SKM-1 (cell line): Measurements from ENCODE around the gene MCUB.
"Not testable (repeated sequence)": the region's sequence is repeated elsewhere in the genome, so short reads cannot be mapped to it uniquely, and the experiment has no call there.

Source experiments
- DNase-seq: peaks from one replicate; lab custom pipeline; 2025; ENCODE audit not compliant: unreplicated experiment; lab: John Stamatoyannopoulos, UW

The MCUB gene, protein sequence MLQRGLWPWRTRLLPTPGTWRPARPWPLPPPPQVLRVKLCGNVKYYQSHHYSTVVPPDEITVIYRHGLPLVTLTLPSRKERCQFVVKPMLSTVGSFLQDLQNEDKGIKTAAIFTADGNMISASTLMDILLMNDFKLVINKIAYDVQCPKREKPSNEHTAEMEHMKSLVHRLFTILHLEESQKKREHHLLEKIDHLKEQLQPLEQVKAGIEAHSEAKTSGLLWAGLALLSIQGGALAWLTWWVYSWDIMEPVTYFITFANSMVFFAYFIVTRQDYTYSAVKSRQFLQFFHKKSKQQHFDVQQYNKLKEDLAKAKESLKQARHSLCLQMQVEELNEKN

GRCh38 chr4:109559983-109560686 lies at the start of gene MCUB:
TSS of gene MCUB (plus strand) at chr4:109560246. CDS start at chr4:109560338, 92 bp downstream.
- DNase-seq: no peak

- DNase-seq: no peak
These were observed 49.4 kb upstream of the MCUB start for GRCh38 chr4:109510687-109511086.

DNA sequence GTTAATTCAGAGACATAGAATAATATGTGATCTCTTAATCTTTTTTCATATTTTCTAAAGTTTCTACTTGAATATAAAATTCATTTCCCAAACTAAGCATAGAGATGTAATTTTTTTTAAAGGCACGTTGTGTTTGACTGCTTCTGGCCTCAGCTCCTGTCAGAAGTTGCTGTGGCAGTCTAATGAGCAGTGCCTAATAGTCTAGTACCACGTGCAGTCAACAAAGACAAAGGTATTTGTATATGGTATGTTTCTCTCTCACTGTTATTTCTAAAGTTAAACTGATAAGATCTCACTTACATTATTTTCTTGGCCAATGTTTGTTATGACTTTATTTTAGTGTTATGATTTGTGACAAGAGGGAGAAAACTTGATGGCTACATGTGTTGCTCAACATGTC lies 48.6 kb upstream of the MCUB start:
- no peak for DNase-seq

- DNase-seq: not testable (repeated sequence)
These were observed 46.7 kb upstream of the MCUB start for GRCh38 chr4:109513368-109513767.

- no peak for DNase-seq
These were observed 27.9 kb upstream of the MCUB start for GRCh38 chr4:109532182-109532581.

- no peak for DNase-seq
These were observed 14.6 kb upstream of the MCUB start for GRCh38 chr4:109545401-109545800.

- DNase-seq: no peak
These were observed 12.7 kb upstream of the MCUB start for GRCh38 chr4:109547394-109547793.

- DNase-seq: peak; percentile 26
These were observed 11.4 kb upstream of the MCUB start for GRCh38 chr4:109548655-109549054.

DNA sequence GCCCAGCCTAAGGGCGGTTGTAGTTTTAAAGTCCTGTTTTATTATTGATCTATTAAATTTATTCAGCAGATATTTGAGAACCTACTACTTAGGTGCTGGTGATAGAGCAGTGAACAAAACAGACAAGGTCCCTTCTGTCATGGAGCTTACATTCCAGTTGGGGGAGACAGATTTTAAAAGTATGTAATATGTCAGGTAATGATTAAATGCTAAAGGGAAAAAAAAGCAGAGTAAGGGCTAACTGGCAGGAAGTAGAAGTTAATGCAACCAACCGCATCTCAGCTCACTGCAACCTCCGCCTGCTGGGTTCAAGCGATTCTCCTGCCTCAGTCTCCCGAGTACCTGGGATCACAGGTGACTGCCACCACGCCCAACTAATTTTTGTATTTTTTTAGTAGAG lies 7.8 kb upstream of the MCUB start:
- no peak for DNase-seq

DNA sequence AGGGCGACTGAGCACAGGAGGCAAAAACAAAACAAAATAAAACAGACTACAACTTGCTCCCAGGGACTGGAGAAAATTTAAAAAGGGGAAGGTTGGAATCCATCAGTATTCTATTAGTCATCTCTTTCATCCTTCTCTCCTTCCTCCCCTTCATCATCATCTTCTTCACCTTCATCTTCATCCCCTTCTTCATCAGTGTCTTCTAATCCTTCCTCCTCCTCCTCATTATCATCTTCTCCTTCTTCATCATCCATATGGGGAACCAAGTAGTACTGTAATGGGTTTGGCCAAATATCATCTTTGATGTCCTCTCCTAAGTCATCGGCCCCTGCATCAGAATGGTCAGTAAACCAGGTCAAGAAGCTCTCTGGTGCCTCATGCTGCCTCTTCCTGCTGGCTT lies 6.9 kb upstream of the MCUB start:
- DNase-seq: no peak

GRCh38 chr4:109554971-109555370 lies 5.1 kb upstream of the MCUB start:
- DNase-seq: no peak

GRCh38 chr4:109557433-109557832 lies 2.6 kb upstream of the MCUB start:
- DNase-seq: no peak

GRCh38 chr4:109558095-109558494 lies 2.0 kb upstream of the MCUB start:
- not testable (repeated sequence) for DNase-seq

DNA sequence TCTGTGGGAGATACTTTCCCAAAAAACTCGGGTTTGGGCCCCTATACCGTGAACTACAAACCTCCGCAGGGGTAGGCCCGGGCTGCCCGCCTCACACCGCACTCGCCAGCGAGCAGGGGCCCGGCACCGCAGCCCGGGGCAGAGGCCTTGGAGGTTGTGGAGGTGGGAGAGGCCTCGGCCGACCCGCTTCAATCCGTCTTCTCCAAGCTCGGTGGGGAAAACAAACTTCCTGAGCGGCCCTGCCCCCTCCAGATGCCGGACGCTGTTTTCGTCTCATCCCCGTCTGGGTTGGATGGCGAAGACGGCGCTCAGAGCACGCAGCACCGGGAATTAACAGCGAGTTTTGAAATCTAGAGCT lies 442 bp upstream of the MCUB start:
- DNase-seq: no peak

GRCh38 chr4:109560687-109561461 lies 828 bp downstream of the MCUB start:
- peak; percentile 30 for DNase-seq

DNA sequence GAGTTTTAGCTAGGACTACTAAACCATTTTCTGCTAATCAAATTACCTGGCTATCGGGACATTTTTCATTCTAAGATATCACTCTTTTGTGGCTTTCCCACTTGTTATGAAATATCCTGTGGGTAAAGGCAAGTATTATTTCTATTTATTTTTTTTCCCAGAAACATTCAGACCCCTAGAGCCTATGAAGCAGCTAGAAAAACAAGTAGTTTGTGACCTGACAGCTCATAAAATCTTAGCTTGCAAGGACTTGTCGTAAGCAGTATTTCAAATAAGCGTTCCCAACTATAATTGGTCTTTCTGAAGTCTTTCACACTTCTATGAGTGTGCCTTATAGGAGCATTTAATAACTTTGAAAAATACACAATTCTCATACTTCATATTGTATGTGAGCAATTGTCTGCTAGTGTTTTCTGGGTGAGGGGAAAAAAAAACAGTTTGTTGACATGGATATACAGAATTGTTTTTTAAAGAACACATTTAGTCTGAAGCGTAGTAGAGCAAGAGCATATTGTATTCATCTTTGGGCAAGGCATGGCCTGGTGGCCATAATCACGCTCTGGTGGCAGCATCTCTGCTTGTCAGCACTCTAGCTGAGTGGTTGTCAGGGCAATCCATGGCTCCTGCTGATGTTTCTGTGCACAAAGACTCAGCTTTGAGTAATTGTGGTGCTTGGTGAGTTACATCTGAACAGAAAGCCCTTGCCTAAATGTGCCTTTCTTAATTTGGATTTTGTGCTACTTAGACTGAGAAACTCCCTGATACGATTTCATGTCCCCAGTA lies 2.6 kb downstream of the MCUB start:
- DNase-seq: no peak

GRCh38 chr4:109571494-109571893 lies 11.4 kb downstream of the MCUB start:
- DNase-seq: no peak

GRCh38 chr4:109572154-109572553 lies 12.1 kb downstream of the MCUB start:
- no peak for DNase-seq

DNA sequence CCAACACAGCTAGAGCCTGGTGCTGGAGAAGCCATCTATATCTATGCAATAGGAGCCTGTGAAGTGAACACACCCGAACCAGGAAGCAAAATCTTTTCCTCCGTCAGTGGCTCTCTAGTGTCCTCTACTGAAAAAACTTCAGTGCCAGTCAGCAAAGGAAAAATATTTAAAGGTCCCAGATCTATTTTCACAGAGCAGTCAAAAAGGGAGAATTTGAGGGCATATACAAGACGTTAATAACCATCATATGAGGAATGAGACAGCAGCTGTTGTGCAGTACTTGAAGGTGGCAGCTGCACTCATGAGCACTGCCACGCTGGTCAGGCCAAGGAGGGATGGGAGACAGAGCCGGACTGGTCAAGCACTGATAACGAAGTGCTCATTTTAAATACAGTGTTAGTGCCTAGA lies 14.4 kb downstream of the MCUB start:
- DNase-seq: no peak

DNA sequence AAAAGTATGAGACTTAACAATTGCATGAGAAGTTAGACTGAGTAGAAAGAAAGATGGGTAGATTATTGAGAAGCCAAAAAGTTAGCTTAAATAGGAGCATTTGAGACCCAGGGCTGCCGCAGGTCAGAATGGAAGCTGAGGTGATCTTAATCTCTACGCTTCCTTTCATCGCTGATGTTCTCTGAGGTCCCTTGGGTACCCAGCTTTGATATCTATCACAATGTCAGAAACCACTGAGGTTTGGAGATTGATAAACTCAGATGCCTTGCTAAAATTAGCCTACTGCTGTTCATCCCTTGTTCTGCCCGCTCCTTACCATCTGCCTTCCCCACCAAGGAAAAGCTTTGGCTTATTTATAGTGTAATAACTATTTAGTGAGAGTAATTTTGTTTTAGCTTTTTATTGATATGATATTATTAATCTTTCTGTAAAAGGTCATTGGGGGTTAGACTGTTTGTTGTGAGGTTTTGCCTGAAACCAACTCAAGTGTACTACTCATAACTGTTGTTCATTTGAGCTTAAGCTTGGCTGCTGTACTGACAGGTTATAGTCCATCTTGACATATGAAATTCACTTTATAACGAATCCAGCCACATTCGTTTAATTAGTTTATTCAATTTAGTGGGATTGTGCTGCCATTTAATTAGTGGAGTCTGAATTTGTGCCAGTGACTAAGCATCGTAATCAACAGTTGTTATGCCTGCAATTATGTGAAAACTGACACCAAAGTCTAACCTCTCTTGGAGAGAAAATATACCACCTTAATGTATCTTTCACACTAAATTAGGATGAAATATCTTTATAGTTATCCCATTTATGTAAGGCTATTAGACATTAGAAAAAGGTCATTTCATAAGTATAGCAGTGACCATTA lies 15.1 kb downstream of the MCUB start:
- DNase-seq: no peak
